Measurements from ENCODE around the gene SMYD3.

DNA sequence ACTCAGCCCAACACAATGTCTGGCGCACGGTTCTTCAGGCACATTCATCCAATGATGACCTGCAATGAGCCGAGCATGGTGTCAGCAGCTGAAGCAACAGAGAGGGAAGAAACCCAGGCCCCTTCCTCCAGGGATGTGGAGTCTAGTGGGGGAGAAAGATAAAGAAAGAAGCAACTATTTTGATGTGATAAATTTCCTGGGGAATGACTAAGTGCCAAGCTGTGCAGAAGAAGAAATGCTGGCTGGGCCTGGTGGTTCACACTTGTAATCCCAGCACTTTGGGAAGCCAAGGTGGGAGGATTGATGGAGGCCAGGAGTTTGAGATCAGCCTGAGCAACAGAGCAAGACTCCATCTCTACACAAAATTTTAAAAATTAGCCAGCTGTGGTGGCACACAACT is 790.5 kb downstream of the SMYD3 start:
- TF ChIP-seq, protein P1, sequence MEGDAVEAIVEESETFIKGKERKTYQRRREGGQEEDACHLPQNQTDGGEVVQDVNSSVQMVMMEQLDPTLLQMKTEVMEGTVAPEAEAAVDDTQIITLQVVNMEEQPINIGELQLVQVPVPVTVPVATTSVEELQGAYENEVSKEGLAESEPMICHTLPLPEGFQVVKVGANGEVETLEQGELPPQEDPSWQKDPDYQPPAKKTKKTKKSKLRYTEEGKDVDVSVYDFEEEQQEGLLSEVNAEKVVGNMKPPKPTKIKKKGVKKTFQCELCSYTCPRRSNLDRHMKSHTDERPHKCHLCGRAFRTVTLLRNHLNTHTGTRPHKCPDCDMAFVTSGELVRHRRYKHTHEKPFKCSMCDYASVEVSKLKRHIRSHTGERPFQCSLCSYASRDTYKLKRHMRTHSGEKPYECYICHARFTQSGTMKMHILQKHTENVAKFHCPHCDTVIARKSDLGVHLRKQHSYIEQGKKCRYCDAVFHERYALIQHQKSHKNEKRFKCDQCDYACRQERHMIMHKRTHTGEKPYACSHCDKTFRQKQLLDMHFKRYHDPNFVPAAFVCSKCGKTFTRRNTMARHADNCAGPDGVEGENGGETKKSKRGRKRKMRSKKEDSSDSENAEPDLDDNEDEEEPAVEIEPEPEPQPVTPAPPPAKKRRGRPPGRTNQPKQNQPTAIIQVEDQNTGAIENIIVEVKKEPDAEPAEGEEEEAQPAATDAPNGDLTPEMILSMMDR (conservative IDR thresholded peaks at IDR 0.05) = no peak
- TF ChIP-seq EZH2 (IDR thresholded peaks at IDR 0.05; ENCODE audit: low read depth) = no peak
